Endothelial cell of umbilical vein (primary cell): ENCODE results near the gene IL34. TPM values are rescaled to one million over a fixed set of nuclear protein-coding genes. Genes with fewer than 3 reads are reported as not detected.

Experiments
- BruUV-seq: library from RNA; stranded (reverse); fragments of 400-500 nt; replicated peaks from 2 replicates; lab custom pipeline; 2021; lab: Mats Ljungman, UMichigan
- CTCF ChIA-PET: fragments of 300-600, 350-600 bp; sonication (Branson Sonifier 250); formaldehyde crosslinking; loops from one replicate; lab custom pipeline; 2021; ENCODE audit warnings: antibody characterized with exemption, inconsistent platforms; lab: Charles Lee
- POLR2A ChIA-PET: fragments of 300-600, 350-600 bp; sonication (Branson Sonifier 250); formaldehyde crosslinking; loops from one replicate; lab custom pipeline; 2021; ENCODE audit warnings: antibody characterized with exemption, inconsistent platforms; lab: Charles Lee
- DNase-seq: peaks from one replicate; pipeline ENCODE4 v3.0.0-alpha.2; 2011; ENCODE audit warnings: low read depth, low spot score
- FAIRE-seq: peaks from 2 replicates; lab custom pipeline; 2011; peaks lifted over from hg19 to GRCh38; lab: Jason Lieb, UNC
- H2AFZ ChIP-seq: 2 replicates; pipeline ENCODE4 v1.6.0; 2012; ENCODE audit warnings: low read depth, low read length, control low read depth, inconsistent platforms
- H3K27ac ChIP-seq: 2 replicates; pipeline ENCODE4 v1.5.1; 2011; ENCODE audit warnings: low read depth, mild to moderate bottlenecking, control low read depth, low read length, moderate library complexity; ENCODE audit not compliant: insufficient read depth
- H3K27me3 ChIP-seq, 2 experiments: 2 replicates each; pipeline versions ENCODE4 v1.6.0 to v1.6.1; 2011; ENCODE audit warnings: low read length in 2 of 2, mixed read lengths in 1 of 2; ENCODE audit not compliant: control insufficient read depth in 2 of 2, insufficient read depth in 2 of 2
- H3K36me3 ChIP-seq, 2 experiments: 2 replicates in 1 of 2; 3 replicates in 1 of 2; pipeline ENCODE4 v1.5.1; 2011; ENCODE audit warnings: low read length in 2 of 2, mild to moderate bottlenecking in 1 of 2, moderate library complexity in 1 of 2; ENCODE audit not compliant: control insufficient read depth in 2 of 2, insufficient read depth in 2 of 2; ENCODE audit errors: extremely low read depth in 1 of 2
- H3K4me1 ChIP-seq: 3 replicates; pipeline ENCODE4 v1.5.1; 2011; ENCODE audit warnings: mild to moderate bottlenecking, low read length; ENCODE audit not compliant: control insufficient read depth, insufficient read depth; ENCODE audit errors: extremely low read depth
- H3K4me2 ChIP-seq: 2 replicates; pipeline ENCODE4 v1.6.1; 2011; ENCODE audit warnings: low read length, control low read depth, mixed read lengths; ENCODE audit not compliant: insufficient read depth
- H3K4me3 ChIP-seq, 3 experiments: fragments of 200-600 bp in 1 of 3; sonication (generic), shearing (Covaris generic) in 1 of 3; replicated peaks in 1 of 3; 2 replicates each; pipeline ENCODE4 v1.5.1; 2011 to 2016; ENCODE audit warnings: control low read depth in 3 of 3, low read length in 3 of 3, mild to moderate bottlenecking in 2 of 3, inconsistent platforms in 1 of 3, low read depth in 1 of 3, moderate library complexity in 1 of 3; ENCODE audit not compliant: insufficient read depth in 1 of 3
- H3K79me2 ChIP-seq: 2 replicates; pipeline ENCODE4 v1.6.0; 2012; ENCODE audit warnings: low read length, inconsistent platforms; ENCODE audit not compliant: control insufficient read depth, insufficient read depth
- H3K9ac ChIP-seq: replicated peaks from 2 replicates; pipeline ENCODE3; 2011; ENCODE audit warnings: low read length, control low read depth; ENCODE audit not compliant: insufficient read depth; ENCODE audit errors: extremely low read depth
- H3K9me1 ChIP-seq: replicated peaks from 3 replicates; pipeline ENCODE4 v1.6.0; 2011; ENCODE audit warnings: mild to moderate bottlenecking, low read length; ENCODE audit not compliant: control insufficient read depth, insufficient read depth; ENCODE audit errors: extremely low read depth
- H3K9me3 ChIP-seq: replicated peaks from 2 replicates; pipeline ENCODE4 v1.5.1; 2012; ENCODE audit warnings: low read length, inconsistent platforms; ENCODE audit not compliant: control insufficient read depth, insufficient read depth
- H4K20me1 ChIP-seq: replicated peaks from 2 replicates; pipeline ENCODE3; 2011; ENCODE audit warnings: mild to moderate bottlenecking, low read length; ENCODE audit not compliant: control insufficient read depth, insufficient read depth; ENCODE audit errors: extremely low read depth
- EZH2 ChIP-seq: IDR thresholded peaks from 2 replicates; pipeline ENCODE4 v1.6.1; 2012; ENCODE audit warnings: borderline replicate concordance, low read depth, mild to moderate bottlenecking, moderate library complexity, low read length, inconsistent platforms; ENCODE audit not compliant: severe bottlenecking
- FOS ChIP-seq: IDR thresholded peaks from 2 replicates; pipeline ENCODE4 v1.6.1; 2011; ENCODE audit warnings: mild to moderate bottlenecking, low read length, moderate library complexity, borderline replicate concordance; ENCODE audit not compliant: insufficient read depth
- GATA2 ChIP-seq: IDR thresholded peaks from 2 replicates; pipeline ENCODE4 v1.7.0; 2011; ENCODE audit warnings: low read depth, mild to moderate bottlenecking, moderate library complexity, mixed read lengths, low read length; ENCODE audit not compliant: insufficient read length, insufficient read depth
- JUN ChIP-seq: IDR thresholded peaks from 2 replicates; pipeline ENCODE4 v1.6.1; 2011; ENCODE audit warnings: borderline replicate concordance, low read depth; ENCODE audit not compliant: insufficient read length, insufficient read depth
- MYC ChIP-seq: IDR thresholded peaks from one replicate; pipeline ENCODE4 v1.6.1; 2011; ENCODE audit warnings: mild to moderate bottlenecking, low read depth, low read length
- POLR2A ChIP-seq: IDR thresholded peaks from 2 replicates; pipeline ENCODE4 v1.6.1; 2012; ENCODE audit warnings: low read depth, mild to moderate bottlenecking, control low read depth, low read length
- POLR2AphosphoS5 ChIP-seq: IDR thresholded peaks from 2 replicates; pipeline ENCODE4 v1.6.1; 2012; ENCODE audit warnings: low read depth, mild to moderate bottlenecking, control low read depth, low read length, moderate library complexity; ENCODE audit not compliant: insufficient read depth
- dilution Hi-C: fragments of 300-500 bp; cut with MboI; formaldehyde crosslinking; loops from one replicate; pipeline ENCODE4 v1.15.0; 2019; ENCODE audit warnings: low sequenced_read_pairs; ENCODE audit not compliant: extremely low pct_ligation_motif_present
- intact Hi-C: fragments of 100-400 bp; cut with micrococcal nuclease; formaldehyde crosslinking; loops from one replicate; pipeline ENCODE4 v1.10.0; 2022
- polyA plus RNA-seq, 4 experiments: library from polyadenylated mRNA; depleted of rRNA in 3 of 4; stranded (reverse) in 3 of 4; unstranded in 1 of 4; fragments of >200 nt; gene quantifications; 2 replicates each; pipeline versions ENCODE4 v1.2.1 to v1.2.3, GENCODE V29; 2011 to 2012; ENCODE audit warnings: missing spikeins in 1 of 4
- total RNA-seq: library from RNA; stranded (reverse); gene quantifications from 2 replicates; pipeline ENCODE4 v1.2.3, GENCODE V29; 2021
- TF ChIP-seq, protein P1 (sequence below): IDR thresholded peaks from 2 replicates; pipeline ENCODE4 v1.6.1; 2011; ENCODE audit not compliant: insufficient read depth, insufficient read length
- TF ChIP-seq, protein P2 (sequence below), 2 donors: IDR thresholded peaks; 1 replicate in 1 of 2; 2 replicates in 1 of 2; pipeline ENCODE4 v1.5.1; 2011; ENCODE audit warnings: low read length in 2 of 2, mild to moderate bottlenecking in 2 of 2, moderate library complexity in 2 of 2, control low read depth in 1 of 2, inconsistent platforms in 1 of 2, low read depth in 1 of 2; ENCODE audit not compliant: insufficient read depth in 1 of 2; ENCODE audit errors: extremely low read depth in 1 of 2

The IL34 gene
- total and polyA plus RNA-seq, 2 donors (not counting 3 experiments of a cell fraction or from before 2014, with no cell fraction given), result 0.88 to 0.97 TPM

DNA sequence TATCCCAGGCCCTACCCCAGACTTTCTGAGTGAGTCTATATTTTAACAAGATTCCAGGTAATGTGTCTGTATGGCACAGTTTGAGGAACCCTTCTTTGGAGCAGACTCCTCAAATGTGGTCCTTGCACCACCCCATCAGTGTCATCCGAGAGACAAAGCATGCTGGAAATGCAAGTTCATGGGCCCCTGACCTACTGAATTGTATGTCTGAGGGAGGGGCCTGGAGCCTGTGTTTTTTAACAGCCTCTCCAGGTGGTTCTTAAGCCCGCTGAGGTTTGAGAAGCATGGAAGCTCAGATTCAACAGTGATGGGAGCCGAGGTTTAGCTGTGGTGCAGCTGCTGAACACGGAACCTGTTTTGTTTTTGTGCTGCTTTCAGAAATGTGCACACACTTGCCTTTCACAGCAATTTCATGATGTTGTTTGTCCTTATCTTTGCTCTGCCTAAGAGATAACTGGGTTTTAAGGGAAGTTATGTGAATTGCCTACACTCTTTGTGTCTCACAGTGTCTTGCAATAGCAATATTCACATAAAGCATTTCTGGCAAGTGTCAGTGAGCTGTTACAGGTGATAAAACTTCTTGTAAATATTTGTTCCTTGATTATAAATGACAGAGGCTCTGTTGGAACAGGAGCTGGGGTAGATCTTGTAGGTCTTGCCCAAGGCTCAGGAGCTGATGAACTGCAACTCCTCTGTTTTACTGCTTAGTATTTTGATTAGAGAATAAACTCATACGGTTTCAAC, 32.0 kb upstream of the IL34 start:
- dilution Hi-C loops, result no loop called here
- ChIA-PET POLR2A (no interaction called here), CTCF (no interaction called here)
- H3K9me1 ChIP-seq, result no peaks in the 10 kb centered on the region
- no peak overlapping the region for H3K4me3 ChIP-seq
- intact Hi-C loops, result no loop called here
- no peaks in the 10 kb centered on the region for H3K36me3 ChIP-seq
- no peak overlapping the region for H3K27ac ChIP-seq
- BruUV-seq, result no TSS peak
- no peaks in the 10 kb centered on the region for H4K20me1 ChIP-seq
- H3K4me2 ChIP-seq, result no peak overlapping the region
- no peaks in the 10 kb centered on the region for H3K27me3 ChIP-seq
- no peaks in the 10 kb centered on the region for H3K9me3 ChIP-seq
- no peak overlapping the region for H3K9ac ChIP-seq
- H2AFZ ChIP-seq, result no peak overlapping the region
- TF ChIP-seq POLR2AphosphoS5 (no peak), EZH2 (no peak), JUN (no peak), FOS (no peak), GATA2 (no peak), MYC (no peak), POLR2A (no peak)
- TF ChIP-seq, protein P1, sequence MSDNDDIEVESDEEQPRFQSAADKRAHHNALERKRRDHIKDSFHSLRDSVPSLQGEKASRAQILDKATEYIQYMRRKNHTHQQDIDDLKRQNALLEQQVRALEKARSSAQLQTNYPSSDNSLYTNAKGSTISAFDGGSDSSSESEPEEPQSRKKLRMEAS, result no peak
- TF ChIP-seq, protein P2, sequence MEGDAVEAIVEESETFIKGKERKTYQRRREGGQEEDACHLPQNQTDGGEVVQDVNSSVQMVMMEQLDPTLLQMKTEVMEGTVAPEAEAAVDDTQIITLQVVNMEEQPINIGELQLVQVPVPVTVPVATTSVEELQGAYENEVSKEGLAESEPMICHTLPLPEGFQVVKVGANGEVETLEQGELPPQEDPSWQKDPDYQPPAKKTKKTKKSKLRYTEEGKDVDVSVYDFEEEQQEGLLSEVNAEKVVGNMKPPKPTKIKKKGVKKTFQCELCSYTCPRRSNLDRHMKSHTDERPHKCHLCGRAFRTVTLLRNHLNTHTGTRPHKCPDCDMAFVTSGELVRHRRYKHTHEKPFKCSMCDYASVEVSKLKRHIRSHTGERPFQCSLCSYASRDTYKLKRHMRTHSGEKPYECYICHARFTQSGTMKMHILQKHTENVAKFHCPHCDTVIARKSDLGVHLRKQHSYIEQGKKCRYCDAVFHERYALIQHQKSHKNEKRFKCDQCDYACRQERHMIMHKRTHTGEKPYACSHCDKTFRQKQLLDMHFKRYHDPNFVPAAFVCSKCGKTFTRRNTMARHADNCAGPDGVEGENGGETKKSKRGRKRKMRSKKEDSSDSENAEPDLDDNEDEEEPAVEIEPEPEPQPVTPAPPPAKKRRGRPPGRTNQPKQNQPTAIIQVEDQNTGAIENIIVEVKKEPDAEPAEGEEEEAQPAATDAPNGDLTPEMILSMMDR (IDR thresholded peaks at IDR 0.05; ENCODE audit: extremely low read depth in 1 of 2, insufficient read depth in 1 of 2, low read depth in 1 of 2, low read length in 2 of 2), result no peak
- no peaks in the 10 kb centered on the region for H3K4me1 ChIP-seq
- DNase-seq, result no peak
- no peaks in the 10 kb centered on the region for H3K79me2 ChIP-seq
- no peak for FAIRE-seq
